Measurements from ENCODE around the gene ZRANB3. TPM values are rescaled to one million over a fixed set of nuclear protein-coding genes. Genes with fewer than 3 reads are reported as not detected.

Gene ZRANB3
- total RNA-seq, 2 experiments from 2014 or later: 11.6 to 27.0 TPM

GRCh38 chr2:135174049-135174809 is 356.8 kb downstream of the ZRANB3 start:
- no peak for DNase-seq (ENCODE audit: low spot score)
- H3K27ac ChIP-seq (ENCODE audit: low read depth, low read length, poor library complexity, severe bottlenecking): no peak overlapping the region
- no TSS peak for BruUV-seq (replicated peaks)
- no peaks in the 10 kb centered on the region for H3K9me2 ChIP-seq (ENCODE audit: insufficient read depth, low read length)
- no peaks in the 10 kb centered on the region for H3K9me3 ChIP-seq (ENCODE audit: low read length)
- POLR2A ChIA-PET: interaction anchor here (1.0 to 2.1 kb wide), 3 partner anchors 8 to 88 kb away, joined by 3 to 4 read pairs (median 4); no protein-coding TSS in a partner anchor
- H3K4me1 ChIP-seq (ENCODE audit: insufficient read depth, low read length, poor library complexity, severe bottlenecking): no peaks in the 10 kb centered on the region
- H3K4me3 ChIP-seq (ENCODE audit: low read depth, low read length, poor library complexity, severe bottlenecking): no peak overlapping the region
- intact Hi-C loops (cut with micrococcal nuclease; ENCODE audit: unreplicated experiment): no loop called here
- H3K36me3 ChIP-seq (ENCODE audit: insufficient read depth, low read length): peaks cover 56% of the 10 kb centered on the region
- no peaks in the 10 kb centered on the region for H3K79me2 ChIP-seq (ENCODE audit: insufficient read depth, low read depth, low read length)
- TF ChIP-seq EZH2phosphoT487 (IDR thresholded peaks at IDR 0.05; ENCODE audit: borderline replicate concordance, low read depth, low read length) (no peak), CTCF (conservative IDR thresholded peaks at IDR 0.05; ENCODE audit: low read length) (no peak)
- H2AFZ ChIP-seq (ENCODE audit: low read length): no peak overlapping the region
- H3K4me2 ChIP-seq (ENCODE audit: low read length): no peak overlapping the region
- no peaks in the 10 kb centered on the region for H4K20me1 ChIP-seq (ENCODE audit: insufficient read depth, low read length)
- CTCF ChIA-PET (ENCODE audit: unreplicated experiment): no interaction called here

DNA sequence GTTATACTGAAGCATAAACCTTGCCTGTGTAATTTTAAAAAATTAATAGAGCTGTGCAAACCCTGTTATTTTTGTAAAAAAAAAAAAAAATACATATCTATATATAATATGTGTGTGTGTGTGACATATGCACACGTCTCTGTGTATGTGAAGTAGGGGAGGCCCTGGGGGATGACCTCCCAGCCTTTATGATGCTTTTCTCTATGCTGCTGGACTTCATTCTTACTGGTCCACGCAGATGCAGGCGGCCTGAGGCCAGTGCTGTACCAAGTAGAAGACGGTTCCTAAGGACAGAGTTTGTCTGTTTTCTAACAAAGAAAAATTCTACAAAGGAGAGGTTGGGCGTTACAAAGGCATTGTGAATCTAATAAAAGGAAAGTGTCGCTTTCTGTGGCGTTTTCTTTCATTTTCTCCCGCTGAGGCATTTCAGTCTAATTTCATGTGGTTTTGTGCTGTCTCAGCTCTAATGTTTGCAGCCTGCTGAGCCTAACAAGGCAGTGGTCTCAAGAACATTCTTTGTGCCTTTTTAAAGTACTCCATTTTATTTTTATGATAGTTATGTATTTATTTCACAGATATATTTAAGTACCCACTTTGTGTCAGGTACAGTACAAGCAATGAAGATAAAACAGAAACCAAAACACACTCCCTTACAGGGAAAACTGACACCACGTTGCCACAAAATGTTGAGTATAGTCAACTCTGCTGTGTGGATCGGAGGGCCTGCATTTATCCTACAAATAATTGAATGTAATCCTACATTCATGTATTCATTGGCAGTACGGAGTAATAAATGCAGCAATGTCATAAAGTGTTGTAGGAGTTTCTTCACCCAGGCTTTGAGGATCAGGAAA is 360.9 kb downstream of the ZRANB3 start:
- H3K79me2 ChIP-seq (ENCODE audit: insufficient read depth, low read depth, low read length): no peaks in the 10 kb centered on the region
- H3K4me2 ChIP-seq (ENCODE audit: low read length): no peak overlapping the region
- H3K4me3 ChIP-seq (ENCODE audit: low read depth, low read length, poor library complexity, severe bottlenecking): no peak overlapping the region
- no peaks in the 10 kb centered on the region for H3K9me3 ChIP-seq (ENCODE audit: low read length)
- ChIA-PET POLR2A (no interaction called here), CTCF (ENCODE audit: unreplicated experiment) (no interaction called here)
- no peak overlapping the region for H2AFZ ChIP-seq (ENCODE audit: low read length)
- no peaks in the 10 kb centered on the region for H3K4me1 ChIP-seq (ENCODE audit: insufficient read depth, low read length, poor library complexity, severe bottlenecking)
- TF ChIP-seq CTCF (conservative IDR thresholded peaks at IDR 0.05; ENCODE audit: low read length) (no peak), EZH2phosphoT487 (IDR thresholded peaks at IDR 0.05; ENCODE audit: borderline replicate concordance, low read depth, low read length) (no peak)
- no peak overlapping the region for H3K27ac ChIP-seq (ENCODE audit: low read depth, low read length, poor library complexity, severe bottlenecking)
- H4K20me1 ChIP-seq (ENCODE audit: insufficient read depth, low read length): no peaks in the 10 kb centered on the region
- no peaks in the 10 kb centered on the region for H3K9me2 ChIP-seq (ENCODE audit: insufficient read depth, low read length)
- DNase-seq (ENCODE audit: low spot score): no peak
- intact Hi-C loops (cut with micrococcal nuclease; ENCODE audit: unreplicated experiment): no loop called here
- no TSS peak for BruUV-seq (replicated peaks)
- peaks cover 74% of the 10 kb centered on the region for H3K36me3 ChIP-seq (ENCODE audit: insufficient read depth, low read length)

All from OCI-LY7 (cell line).